SK-N-SH treated with all-trans-retinoic acid at 6 μM for 48 hours (cell line): ENCODE data around the gene FBLN2.

Experiments
- ATAC-seq: fragments of 200-7000 bp; cut with Tn5 transposase; 3 replicates; pipeline ENCODE4 v1.9.1; 2020; ENCODE audit warnings: mild to moderate bottlenecking, moderate library complexity
- ARNTL ChIP-seq: fragments of 450-650 bp; formaldehyde crosslinking; IDR thresholded peaks from 2 replicates; pipeline ENCODE4 v1.5.0; 2020; ENCODE audit warnings: low read depth, mild to moderate bottlenecking, moderate library complexity, borderline replicate concordance
- BACH2 ChIP-seq: fragments of 250-450 bp; sonication (Bioruptor Pico); IDR thresholded peaks from 2 replicates; pipeline ENCODE4 v1.9.0; 2021; ENCODE audit warnings: mild to moderate bottlenecking, borderline replicate concordance
- CSDC2 ChIP-seq: fragments of 250-450 bp; sonication (Bioruptor Pico); IDR thresholded peaks from 2 replicates; pipeline ENCODE4 v1.5.0; 2020; ENCODE audit warnings: mild to moderate bottlenecking, moderate library complexity
- ESRRG ChIP-seq: fragments of 250-450 bp; sonication (Bioruptor Pico); IDR thresholded peaks from 2 replicates; pipeline ENCODE4 v1.6.1; 2021; ENCODE audit warnings: mild to moderate bottlenecking
- GLIS3 ChIP-seq: fragments of 250-450 bp; sonication (Bioruptor Pico); IDR thresholded peaks from 2 replicates; pipeline ENCODE4 v1.5.0; 2020; ENCODE audit warnings: mild to moderate bottlenecking, moderate library complexity
- ISL1 ChIP-seq: fragments of 250-450 bp; sonication (Bioruptor Pico); IDR thresholded peaks from 2 replicates; pipeline ENCODE4 v2.1.2; 2022; ENCODE audit warnings: mild to moderate bottlenecking, moderate library complexity
- OSR1 ChIP-seq: fragments of 250-450 bp; sonication (Bioruptor Pico); IDR thresholded peaks from 2 replicates; pipeline ENCODE4 v1.8.0; 2022; ENCODE audit warnings: moderate library complexity, mild to moderate bottlenecking, inconsistent platforms
- PPARA ChIP-seq: fragments of 250-450 bp; sonication (Bioruptor Pico); IDR thresholded peaks from 2 replicates; pipeline ENCODE4 v1.5.0; 2020; ENCODE audit warnings: mild to moderate bottlenecking, borderline replicate concordance
- RARB ChIP-seq: fragments of 250-450 bp; sonication (Bioruptor Pico); IDR thresholded peaks from 2 replicates; pipeline ENCODE4 v1.8.0; 2021; ENCODE audit warnings: mild to moderate bottlenecking, moderate library complexity
- SNAI2 ChIP-seq: fragments of 250-450 bp; sonication (Bioruptor Pico); IDR thresholded peaks from 2 replicates; pipeline ENCODE4 v1.5.0; 2020; ENCODE audit warnings: mild to moderate bottlenecking, moderate library complexity
- TCF4 ChIP-seq: fragments of 250-450 bp; sonication (Bioruptor Pico); IDR thresholded peaks from 2 replicates; pipeline ENCODE4 v1.8.0; 2021; ENCODE audit warnings: mild to moderate bottlenecking, moderate library complexity, borderline replicate concordance
- TOX ChIP-seq: fragments of 250-450 bp; sonication (Bioruptor Pico); IDR thresholded peaks from 2 replicates; pipeline ENCODE4 v1.8.0; 2021; ENCODE audit warnings: mild to moderate bottlenecking, moderate library complexity, borderline replicate concordance
- ZC3H10 ChIP-seq: fragments of 250-450 bp; sonication (Bioruptor Pico); IDR thresholded peaks from 2 replicates; pipeline ENCODE4 v1.5.1; 2021; ENCODE audit warnings: mild to moderate bottlenecking, moderate library complexity
- ZFP3 ChIP-seq: fragments of 250-450 bp; sonication (Bioruptor Pico); IDR thresholded peaks from 2 replicates; pipeline ENCODE4 v1.5.0; 2020; ENCODE audit warnings: mild to moderate bottlenecking, moderate library complexity
- ZFP30 ChIP-seq: fragments of 450-650 bp; formaldehyde crosslinking; IDR thresholded peaks from 2 replicates; pipeline ENCODE4 v1.5.0; 2022; ENCODE audit warnings: mild to moderate bottlenecking, moderate library complexity
- ZNF565 ChIP-seq: fragments of 450-650 bp; formaldehyde crosslinking; conservative IDR thresholded peaks from 2 replicates; pipeline ENCODE4 v1.5.0; 2020; ENCODE audit warnings: low read depth, mild to moderate bottlenecking, moderate library complexity
- ZNF70 ChIP-seq: fragments of 450-650 bp; formaldehyde crosslinking; IDR thresholded peaks from 2 replicates; pipeline ENCODE4 v1.5.0; 2020; ENCODE audit warnings: mild to moderate bottlenecking, moderate library complexity
- ZNF8 ChIP-seq: fragments of 450-650 bp; formaldehyde crosslinking; IDR thresholded peaks from 2 replicates; pipeline ENCODE4 v1.5.0; 2020; ENCODE audit warnings: mild to moderate bottlenecking, moderate library complexity
- TF ChIP-seq, protein P1 (sequence below): fragments of 250-450 bp; sonication (Bioruptor Pico); IDR thresholded peaks from 2 replicates; pipeline ENCODE4 v1.8.0; 2021; ENCODE audit warnings: low read depth, mild to moderate bottlenecking, moderate library complexity, borderline replicate concordance
- TF ChIP-seq, protein P2 (sequence below): fragments of 250-450 bp; sonication (Bioruptor Pico); IDR thresholded peaks from 2 replicates; pipeline ENCODE4 v1.5.1; 2021; ENCODE audit warnings: mild to moderate bottlenecking, moderate library complexity
- TF ChIP-seq, protein P3 (sequence below): fragments of 250-450 bp; sonication (Bioruptor Pico); IDR thresholded peaks from 2 replicates; pipeline ENCODE4 v1.8.0; 2020; ENCODE audit warnings: mild to moderate bottlenecking, moderate library complexity, borderline replicate concordance
- TF ChIP-seq, protein P4 (sequence below): fragments of 250-450 bp; sonication (Bioruptor Pico); IDR thresholded peaks from 2 replicates; pipeline ENCODE4 v1.5.0; 2020; ENCODE audit warnings: mild to moderate bottlenecking, moderate library complexity

Gene FBLN2

DNA sequence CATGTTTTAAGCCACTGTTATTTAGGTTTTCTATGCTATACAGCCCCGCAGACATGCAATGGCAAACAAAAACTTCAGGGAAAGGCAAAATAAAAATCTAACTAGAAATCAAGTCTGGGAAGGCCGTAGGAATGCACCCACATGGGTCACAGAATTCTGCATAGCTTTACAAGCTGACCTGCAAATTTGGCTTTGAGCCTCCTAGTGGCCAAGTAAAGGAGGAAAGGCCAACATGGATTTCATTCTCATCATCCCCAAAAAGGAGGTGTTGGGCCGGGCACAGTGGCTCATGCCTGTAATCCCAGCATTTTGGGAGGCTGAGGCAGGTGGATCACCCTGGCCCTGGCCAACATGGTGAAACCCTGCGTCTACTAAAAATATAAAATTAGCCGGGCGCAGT is 124.3 kb downstream of the FBLN2 start:
- no peak for ATAC-seq
- TF ChIP-seq, protein P1, sequence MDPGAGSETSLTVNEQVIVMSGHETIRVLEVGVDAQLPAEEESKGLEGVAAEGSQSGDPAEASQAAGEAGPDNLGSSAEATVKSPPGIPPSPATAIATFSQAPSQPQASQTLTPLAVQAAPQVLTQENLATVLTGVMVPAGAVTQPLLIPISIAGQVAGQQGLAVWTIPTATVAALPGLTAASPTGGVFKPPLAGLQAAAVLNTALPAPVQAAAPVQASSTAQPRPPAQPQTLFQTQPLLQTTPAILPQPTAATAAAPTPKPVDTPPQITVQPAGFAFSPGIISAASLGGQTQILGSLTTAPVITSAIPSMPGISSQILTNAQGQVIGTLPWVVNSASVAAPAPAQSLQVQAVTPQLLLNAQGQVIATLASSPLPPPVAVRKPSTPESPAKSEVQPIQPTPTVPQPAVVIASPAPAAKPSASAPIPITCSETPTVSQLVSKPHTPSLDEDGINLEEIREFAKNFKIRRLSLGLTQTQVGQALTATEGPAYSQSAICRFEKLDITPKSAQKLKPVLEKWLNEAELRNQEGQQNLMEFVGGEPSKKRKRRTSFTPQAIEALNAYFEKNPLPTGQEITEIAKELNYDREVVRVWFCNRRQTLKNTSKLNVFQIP (CRISPR knock-in tag), result no peak
- TF ChIP-seq PPARA (CRISPR knock-in tag) (no peak), ZC3H10 (no peak), ARNTL (CRISPR knock-in tag) (no peak), TOX (no peak), OSR1 (CRISPR knock-in tag) (no peak), ZNF70 (no peak), RARB (CRISPR knock-in tag) (no peak), SNAI2 (CRISPR knock-in tag) (no peak), BACH2 (CRISPR knock-in tag) (no peak), CSDC2 (CRISPR knock-in tag) (no peak), ESRRG (no peak), ISL1 (no peak), ZFP30 (CRISPR knock-in tag) (no peak), GLIS3 (no peak), ZNF565 (CRISPR knock-in tag) (no peak)
- TF ChIP-seq, protein P2, sequence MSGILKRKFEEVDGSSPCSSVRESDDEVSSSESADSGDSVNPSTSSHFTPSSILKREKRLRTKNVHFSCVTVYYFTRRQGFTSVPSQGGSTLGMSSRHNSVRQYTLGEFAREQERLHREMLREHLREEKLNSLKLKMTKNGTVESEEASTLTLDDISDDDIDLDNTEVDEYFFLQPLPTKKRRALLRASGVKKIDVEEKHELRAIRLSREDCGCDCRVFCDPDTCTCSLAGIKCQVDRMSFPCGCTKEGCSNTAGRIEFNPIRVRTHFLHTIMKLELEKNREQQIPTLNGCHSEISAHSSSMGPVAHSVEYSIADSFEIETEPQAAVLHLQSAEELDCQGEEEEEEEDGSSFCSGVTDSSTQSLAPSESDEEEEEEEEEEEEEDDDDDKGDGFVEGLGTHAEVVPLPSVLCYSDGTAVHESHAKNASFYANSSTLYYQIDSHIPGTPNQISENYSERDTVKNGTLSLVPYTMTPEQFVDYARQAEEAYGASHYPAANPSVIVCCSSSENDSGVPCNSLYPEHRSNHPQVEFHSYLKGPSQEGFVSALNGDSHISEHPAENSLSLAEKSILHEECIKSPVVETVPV (CRISPR knock-in tag), result no peak
- TF ChIP-seq, protein P3, sequence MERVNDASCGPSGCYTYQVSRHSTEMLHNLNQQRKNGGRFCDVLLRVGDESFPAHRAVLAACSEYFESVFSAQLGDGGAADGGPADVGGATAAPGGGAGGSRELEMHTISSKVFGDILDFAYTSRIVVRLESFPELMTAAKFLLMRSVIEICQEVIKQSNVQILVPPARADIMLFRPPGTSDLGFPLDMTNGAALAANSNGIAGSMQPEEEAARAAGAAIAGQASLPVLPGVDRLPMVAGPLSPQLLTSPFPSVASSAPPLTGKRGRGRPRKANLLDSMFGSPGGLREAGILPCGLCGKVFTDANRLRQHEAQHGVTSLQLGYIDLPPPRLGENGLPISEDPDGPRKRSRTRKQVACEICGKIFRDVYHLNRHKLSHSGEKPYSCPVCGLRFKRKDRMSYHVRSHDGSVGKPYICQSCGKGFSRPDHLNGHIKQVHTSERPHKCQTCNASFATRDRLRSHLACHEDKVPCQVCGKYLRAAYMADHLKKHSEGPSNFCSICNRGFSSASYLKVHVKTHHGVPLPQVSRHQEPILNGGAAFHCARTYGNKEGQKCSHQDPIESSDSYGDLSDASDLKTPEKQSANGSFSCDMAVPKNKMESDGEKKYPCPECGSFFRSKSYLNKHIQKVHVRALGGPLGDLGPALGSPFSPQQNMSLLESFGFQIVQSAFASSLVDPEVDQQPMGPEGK (CRISPR knock-in tag), result no peak
- TF ChIP-seq, protein P4, sequence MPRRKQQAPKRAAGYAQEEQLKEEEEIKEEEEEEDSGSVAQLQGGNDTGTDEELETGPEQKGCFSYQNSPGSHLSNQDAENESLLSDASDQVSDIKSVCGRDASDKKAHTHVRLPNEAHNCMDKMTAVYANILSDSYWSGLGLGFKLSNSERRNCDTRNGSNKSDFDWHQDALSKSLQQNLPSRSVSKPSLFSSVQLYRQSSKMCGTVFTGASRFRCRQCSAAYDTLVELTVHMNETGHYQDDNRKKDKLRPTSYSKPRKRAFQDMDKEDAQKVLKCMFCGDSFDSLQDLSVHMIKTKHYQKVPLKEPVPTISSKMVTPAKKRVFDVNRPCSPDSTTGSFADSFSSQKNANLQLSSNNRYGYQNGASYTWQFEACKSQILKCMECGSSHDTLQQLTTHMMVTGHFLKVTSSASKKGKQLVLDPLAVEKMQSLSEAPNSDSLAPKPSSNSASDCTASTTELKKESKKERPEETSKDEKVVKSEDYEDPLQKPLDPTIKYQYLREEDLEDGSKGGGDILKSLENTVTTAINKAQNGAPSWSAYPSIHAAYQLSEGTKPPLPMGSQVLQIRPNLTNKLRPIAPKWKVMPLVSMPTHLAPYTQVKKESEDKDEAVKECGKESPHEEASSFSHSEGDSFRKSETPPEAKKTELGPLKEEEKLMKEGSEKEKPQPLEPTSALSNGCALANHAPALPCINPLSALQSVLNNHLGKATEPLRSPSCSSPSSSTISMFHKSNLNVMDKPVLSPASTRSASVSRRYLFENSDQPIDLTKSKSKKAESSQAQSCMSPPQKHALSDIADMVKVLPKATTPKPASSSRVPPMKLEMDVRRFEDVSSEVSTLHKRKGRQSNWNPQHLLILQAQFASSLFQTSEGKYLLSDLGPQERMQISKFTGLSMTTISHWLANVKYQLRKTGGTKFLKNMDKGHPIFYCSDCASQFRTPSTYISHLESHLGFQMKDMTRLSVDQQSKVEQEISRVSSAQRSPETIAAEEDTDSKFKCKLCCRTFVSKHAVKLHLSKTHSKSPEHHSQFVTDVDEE, result no peak

DNA sequence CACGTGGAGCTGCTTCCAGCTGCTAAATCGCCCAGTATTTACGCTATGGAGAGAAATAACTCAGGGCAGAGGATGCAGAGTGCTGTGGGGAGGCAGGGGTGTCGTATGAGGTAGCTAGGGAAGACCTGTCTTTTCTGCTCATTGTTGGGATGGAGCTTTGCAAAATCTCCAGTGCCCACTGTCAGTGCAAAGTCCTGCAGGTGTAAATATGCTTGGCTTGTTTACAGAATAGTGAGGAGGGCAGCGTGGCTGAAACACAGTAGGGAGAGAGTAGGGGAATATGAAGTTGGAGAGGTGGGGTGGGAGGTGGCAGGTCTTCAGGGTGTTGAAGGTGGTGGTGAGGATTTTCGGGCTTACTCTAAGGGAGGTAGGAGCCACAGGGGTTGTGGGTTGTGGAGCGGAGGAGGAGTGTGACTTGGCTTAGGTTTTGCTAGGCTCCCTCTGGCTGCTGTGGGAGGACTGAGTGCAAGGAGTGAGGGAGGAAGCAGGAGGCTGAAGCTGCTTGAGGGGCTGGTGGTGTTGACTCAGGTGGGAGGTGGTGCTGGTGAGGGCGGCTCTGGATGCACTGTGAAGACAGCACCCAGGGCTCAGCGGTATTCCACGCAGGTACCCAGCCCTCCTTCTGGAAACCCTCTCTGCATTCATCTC is 125.7 kb downstream of the FBLN2 start:
- no peak for ATAC-seq
- no peak for TF ChIP-seq GLIS3
- TF ChIP-seq ZNF70, result no peak
- TF ChIP-seq, protein P1 (CRISPR knock-in tag), result no peak
- no peak for TF ChIP-seq ZFP3 (CRISPR knock-in tag)
- TF ChIP-seq RARB (CRISPR knock-in tag), result no peak
- TF ChIP-seq ESRRG, result no peak
- no peak for TF ChIP-seq TCF4 (CRISPR knock-in tag)
- TF ChIP-seq, protein P2 (CRISPR knock-in tag), result no peak
- TF ChIP-seq, protein P3 (CRISPR knock-in tag), result no peak
- no peak for TF ChIP-seq ZFP30 (CRISPR knock-in tag)
- TF ChIP-seq SNAI2 (CRISPR knock-in tag), result no peak
- TF ChIP-seq ZNF8 (CRISPR knock-in tag), result no peak
- no peak for TF ChIP-seq OSR1 (CRISPR knock-in tag)
